Stimulated activated CD8-positive, alpha-beta memory T cell treated with anti-CD3 and anti-CD28 coated beads, Interleukin-4, amount 100 ng/mL, for 24 hours (primary cell): ENCODE results near the gene MYO5A.

Experiments used
- DNase-seq: peaks from one replicate; pipeline ENCODE4 v3.0.0-alpha.2; 2020; ENCODE audit warnings: low read depth

Gene MYO5A

GRCh38 chr15:52329987-52330386, 198.7 kb downstream of the MYO5A start:
- DNase-seq = no peak

GRCh38 chr15:52329150-52329549, 199.5 kb downstream of the MYO5A start:
- no peak for DNase-seq

GRCh38 chr15:52328680-52329079, 200.0 kb downstream of the MYO5A start:
- no peak for DNase-seq

- DNase-seq = no peak
These were observed 201.9 kb downstream of the MYO5A start for GRCh38 chr15:52326756-52327155.

GRCh38 chr15:52324109-52324508, 204.6 kb downstream of the MYO5A start:
- DNase-seq = no peak

GRCh38 chr15:52318729-52319500, 209.8 kb downstream of the MYO5A start:
- DNase-seq = no peak

GRCh38 chr15:52317688-52318087, 211.0 kb downstream of the MYO5A start:
- no peak for DNase-seq

- DNase-seq = no peak
These were observed 211.7 kb downstream of the MYO5A start for GRCh38 chr15:52317022-52317421.

- no peak for DNase-seq
These were observed 219.5 kb downstream of the MYO5A start for GRCh38 chr15:52309154-52309548.

GRCh38 chr15:52308446-52309153, 220.1 kb downstream of the MYO5A start:
- no peak for DNase-seq

GRCh38 chr15:52307847-52308246, 220.8 kb downstream of the MYO5A start:
- DNase-seq = no peak

GRCh38 chr15:52306270-52306669, 222.4 kb downstream of the MYO5A start:
- no peak for DNase-seq

- DNase-seq = no peak
These were observed 225.4 kb downstream of the MYO5A start for GRCh38 chr15:52303093-52303772.

GRCh38 chr15:52301265-52301847, 227.3 kb downstream of the MYO5A start:
- no peak for DNase-seq

- DNase-seq = no peak
These were observed 233.2 kb downstream of the MYO5A start, which contains the start of gene MYO5C for GRCh38 chr15:52295421-52296001. Gene MYO5C, minus strand, starts transcription at chr15:52295804. Its CDS starts 168 bp downstream, at chr15:52295636.

- no peak for DNase-seq
These were observed 233.7 kb downstream of the MYO5A start for GRCh38 chr15:52294881-52295420.

- DNase-seq = no peak
These were observed 235.8 kb downstream of the MYO5A start for GRCh38 chr15:52292780-52293392.

- no peak for DNase-seq
These were observed 237.5 kb downstream of the MYO5A start for GRCh38 chr15:52291204-52291603.

GRCh38 chr15:52290800-52291199, 237.9 kb downstream of the MYO5A start:
- no peak for DNase-seq

GRCh38 chr15:52290329-52290728, 238.4 kb downstream of the MYO5A start:
- no peak for DNase-seq

GRCh38 chr15:52289629-52290081, 239.0 kb downstream of the MYO5A start:
- no peak for DNase-seq
